Keratinocyte (primary cell): Measurements from ENCODE around the gene ATXN7L1. TPM values are rescaled to one million over a fixed set of nuclear protein-coding genes. Genes with fewer than 3 reads are reported as not detected.
"Not testable (repeated sequence)": the region's sequence is repeated elsewhere in the genome, so short reads cannot be mapped to it uniquely, and the experiment has no call there.

ENCODE experiments used
- DNase-seq: peaks from one replicate; pipeline ENCODE4 v3.0.0-alpha.2; 2011; ENCODE audit warnings: low read depth, missing footprints, low spot score
- FAIRE-seq: peaks from 2 replicates; lab custom pipeline; 2011; peaks lifted over from hg19 to GRCh38; lab: Jason Lieb, UNC
- H2AFZ ChIP-seq: 2 replicates; pipeline ENCODE4 v1.6.0; 2012; ENCODE audit warnings: low read length, control low read depth, inconsistent platforms; ENCODE audit not compliant: control insufficient read depth
- H3K27ac ChIP-seq: 2 replicates; pipeline ENCODE4 v1.5.1; 2011; ENCODE audit warnings: low read length; ENCODE audit not compliant: control insufficient read depth, insufficient read depth
- H3K27me3 ChIP-seq: 3 replicates; pipeline ENCODE4 v1.6.0; 2011; ENCODE audit warnings: low read length; ENCODE audit not compliant: control insufficient read depth, insufficient read depth; ENCODE audit errors: extremely low read depth
- H3K36me3 ChIP-seq, 2 experiments: 2 replicates in 1 of 2; 3 replicates in 1 of 2; pipeline ENCODE4 v1.5.1; 2011; ENCODE audit warnings: low read length in 2 of 2, mild to moderate bottlenecking in 1 of 2; ENCODE audit not compliant: control insufficient read depth in 2 of 2, insufficient read depth in 2 of 2; ENCODE audit errors: extremely low read depth in 1 of 2
- H3K4me1 ChIP-seq: 3 replicates; pipeline ENCODE4 v1.5.1; 2011; ENCODE audit warnings: low read length; ENCODE audit not compliant: control insufficient read depth, insufficient read depth; ENCODE audit errors: extremely low read depth
- H3K4me2 ChIP-seq: 3 replicates; pipeline ENCODE4 v1.6.0; 2011; ENCODE audit warnings: low read depth, low read length; ENCODE audit not compliant: control insufficient read depth, insufficient read depth; ENCODE audit errors: extremely low read depth
- H3K4me3 ChIP-seq, 3 experiments: fragments of 200-600 bp in 1 of 3; sonication (generic) in 1 of 3; 2 replicates in 2 of 3; 3 replicates in 1 of 3; pipeline ENCODE4 v1.5.1; 2011 to 2016; ENCODE audit warnings: low read length in 3 of 3, mild to moderate bottlenecking in 3 of 3, control low read depth in 2 of 3, inconsistent platforms in 1 of 3, low read depth in 1 of 3, mixed read lengths in 1 of 3, mixed run types in 1 of 3, moderate library complexity in 1 of 3; ENCODE audit not compliant: control insufficient read depth in 2 of 3, insufficient read depth in 2 of 3; ENCODE audit errors: extremely low read depth in 1 of 3
- H3K79me2 ChIP-seq: 2 replicates; pipeline ENCODE4 v1.6.0; 2012; ENCODE audit warnings: low read length; ENCODE audit not compliant: control insufficient read depth, insufficient read depth
- H3K9ac ChIP-seq: 3 replicates; pipeline ENCODE4 v1.6.0; 2011; ENCODE audit warnings: low read length; ENCODE audit not compliant: control insufficient read depth, insufficient read depth; ENCODE audit errors: extremely low read depth
- H3K9me1 ChIP-seq: 3 replicates; pipeline ENCODE4 v1.6.0; 2011; ENCODE audit warnings: low read length; ENCODE audit not compliant: control insufficient read depth, insufficient read depth; ENCODE audit errors: extremely low read depth
- H3K9me3 ChIP-seq: 2 replicates; pipeline ENCODE4 v1.5.1; 2012; ENCODE audit warnings: low read depth, low read length; ENCODE audit not compliant: control insufficient read depth
- H4K20me1 ChIP-seq: 3 replicates; pipeline ENCODE4 v1.6.0; 2011; ENCODE audit warnings: low read length; ENCODE audit not compliant: control insufficient read depth, insufficient read depth; ENCODE audit errors: extremely low read depth
- EZH2 ChIP-seq: IDR thresholded peaks from one replicate; pipeline ENCODE4 v1.6.1; 2012; ENCODE audit warnings: inconsistent platforms, mild to moderate bottlenecking, low read length, moderate library complexity
- dilution Hi-C: fragments of 300-500 bp; cut with MboI; formaldehyde crosslinking; loops from one replicate; pipeline ENCODE4 v1.7.0; 2020; ENCODE audit warnings: low sequenced_read_pairs; ENCODE audit not compliant: extremely low pct_ligation_motif_present
- polyA plus RNA-seq, 5 experiments: library from polyadenylated mRNA; depleted of rRNA in 3 of 5; stranded (reverse) in 3 of 5; stranded (forward) in 1 of 5; unstranded in 1 of 5; fragments of >200 nt; gene quantifications; 1 replicate in 1 of 5; 2 replicates in 3 of 5; 3 replicates in 1 of 5; pipeline versions ENCODE4 v1.2.1 to v1.2.3, GENCODE V29; 2011 to 2012; ENCODE audit warnings: missing spikeins in 2 of 5, low read depth in 1 of 5, low replicate concordance in 1 of 5
- TF ChIP-seq, protein P1 (sequence below), 3 experiments: IDR thresholded peaks in 1 of 3; conservative IDR thresholded peaks in 1 of 3; optimal IDR thresholded peaks in 1 of 3; 2 replicates in 2 of 3; 3 replicates in 1 of 3; pipeline versions ENCODE3 to v1.5.1; 2011; ENCODE audit warnings: low read length in 3 of 3, mild to moderate bottlenecking in 3 of 3, moderate library complexity in 2 of 3, control low read depth in 1 of 3, inconsistent platforms in 1 of 3; ENCODE audit not compliant: insufficient read depth in 2 of 3; ENCODE audit errors: extremely low read depth in 1 of 3

The ATXN7L1 gene
- polyA plus RNA-seq, 1 donor (not counting 4 experiments of a cell fraction or from before 2014, with no cell fraction given): 4.8 TPM

DNA sequence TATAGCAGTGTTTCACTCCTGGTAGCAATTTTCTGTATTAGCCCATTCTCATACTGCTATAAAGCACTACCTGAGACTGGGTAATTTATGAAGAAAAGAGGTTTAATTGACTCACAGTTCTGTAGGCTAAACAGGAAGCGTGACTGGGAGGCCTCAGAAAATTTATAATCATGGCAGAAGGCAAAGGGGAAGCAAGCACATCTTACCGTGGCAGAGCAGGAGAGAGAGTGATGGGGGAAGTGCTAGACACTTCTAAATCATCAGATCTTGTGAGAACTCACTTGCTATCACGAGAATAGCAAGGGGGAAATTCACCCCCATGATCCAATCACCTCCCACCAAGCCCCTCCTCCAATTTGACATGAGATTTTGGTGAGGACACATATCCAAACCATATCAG lies 163.5 kb downstream of the ATXN7L1 start:
- Histone ChIP-seq H3K79me2 (no peaks in the 10 kb centered on the region), H3K9ac (no peak overlapping the region), H3K9me3 (peaks cover 9% of the 10 kb centered on the region), H4K20me1 (no peaks in the 10 kb centered on the region), H3K4me1 (peaks cover 7% of the 10 kb centered on the region), H2AFZ (no peak overlapping the region), H3K27ac (no peak overlapping the region), H3K4me2 (no peak overlapping the region), H3K36me3 (no peaks in the 10 kb centered on the region), H3K27me3 (no peaks in the 10 kb centered on the region), H3K4me3 (no peak overlapping the region), H3K9me1 (no peaks in the 10 kb centered on the region)
- dilution Hi-C loops: no loop called here
- DNase-seq (no peak), FAIRE-seq (no peak)
- no peak for TF ChIP-seq EZH2
- TF ChIP-seq, protein P1, sequence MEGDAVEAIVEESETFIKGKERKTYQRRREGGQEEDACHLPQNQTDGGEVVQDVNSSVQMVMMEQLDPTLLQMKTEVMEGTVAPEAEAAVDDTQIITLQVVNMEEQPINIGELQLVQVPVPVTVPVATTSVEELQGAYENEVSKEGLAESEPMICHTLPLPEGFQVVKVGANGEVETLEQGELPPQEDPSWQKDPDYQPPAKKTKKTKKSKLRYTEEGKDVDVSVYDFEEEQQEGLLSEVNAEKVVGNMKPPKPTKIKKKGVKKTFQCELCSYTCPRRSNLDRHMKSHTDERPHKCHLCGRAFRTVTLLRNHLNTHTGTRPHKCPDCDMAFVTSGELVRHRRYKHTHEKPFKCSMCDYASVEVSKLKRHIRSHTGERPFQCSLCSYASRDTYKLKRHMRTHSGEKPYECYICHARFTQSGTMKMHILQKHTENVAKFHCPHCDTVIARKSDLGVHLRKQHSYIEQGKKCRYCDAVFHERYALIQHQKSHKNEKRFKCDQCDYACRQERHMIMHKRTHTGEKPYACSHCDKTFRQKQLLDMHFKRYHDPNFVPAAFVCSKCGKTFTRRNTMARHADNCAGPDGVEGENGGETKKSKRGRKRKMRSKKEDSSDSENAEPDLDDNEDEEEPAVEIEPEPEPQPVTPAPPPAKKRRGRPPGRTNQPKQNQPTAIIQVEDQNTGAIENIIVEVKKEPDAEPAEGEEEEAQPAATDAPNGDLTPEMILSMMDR (optimal IDR thresholded peaks at IDR 0.05 in 1 of 3, IDR thresholded peaks at IDR 0.05 in 1 of 3, conservative IDR thresholded peaks at IDR 0.05 in 1 of 3; ENCODE audit: extremely low read depth in 1 of 3, insufficient read depth in 2 of 3, low read length in 3 of 3): no peak

DNA sequence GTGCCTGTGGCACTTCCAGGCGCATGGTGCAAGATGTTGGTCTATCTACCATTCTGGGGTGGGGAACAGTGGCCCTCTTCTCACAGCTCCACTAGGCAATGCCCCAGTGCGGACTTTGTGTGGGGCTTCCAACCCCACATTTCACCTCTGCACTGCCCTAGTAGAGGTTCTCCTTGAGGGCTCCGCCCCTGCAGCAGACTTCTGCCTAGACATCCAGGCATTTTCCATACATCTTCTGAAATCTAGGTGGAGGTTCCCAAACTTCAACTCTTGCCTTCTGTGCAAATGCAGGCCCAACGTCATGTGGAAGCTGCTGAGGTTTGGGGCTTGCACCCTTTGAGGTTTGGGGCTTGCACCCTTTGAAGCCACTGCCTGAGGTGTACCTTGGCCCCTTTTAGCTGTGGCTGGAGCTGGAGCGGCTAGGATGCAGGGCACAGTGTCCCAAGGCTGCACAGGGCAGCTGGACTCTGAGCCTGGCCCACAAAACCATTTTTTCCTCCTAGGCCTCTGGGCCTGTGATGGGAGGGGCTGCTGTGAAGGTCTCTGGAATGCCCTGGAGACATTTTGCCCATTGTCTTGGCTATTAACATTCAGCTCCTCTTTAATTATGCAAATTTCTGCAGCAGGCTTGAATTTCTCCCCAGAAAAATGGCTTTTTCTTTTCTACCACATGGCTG lies 164.5 kb downstream of the ATXN7L1 start:
- no peak overlapping the region for H3K4me2 ChIP-seq
- no peak overlapping the region for H3K9ac ChIP-seq
- no peak for TF ChIP-seq EZH2
- TF ChIP-seq, protein P1 (optimal IDR thresholded peaks at IDR 0.05 in 1 of 3, IDR thresholded peaks at IDR 0.05 in 1 of 3, conservative IDR thresholded peaks at IDR 0.05 in 1 of 3; ENCODE audit: extremely low read depth in 1 of 3, insufficient read depth in 2 of 3, low read length in 3 of 3): no peak
- H3K79me2 ChIP-seq: no peaks in the 10 kb centered on the region
- FAIRE-seq (no peak), DNase-seq (no peak)
- no peaks in the 10 kb centered on the region for H3K9me1 ChIP-seq
- no peaks in the 10 kb centered on the region for H3K36me3 ChIP-seq
- no peak overlapping the region for H3K27ac ChIP-seq
- H3K4me3 ChIP-seq: no peak overlapping the region
- dilution Hi-C loops: no loop called here
- no peaks in the 10 kb centered on the region for H4K20me1 ChIP-seq
- H3K9me3 ChIP-seq: peaks cover 9% of the 10 kb centered on the region
- H2AFZ ChIP-seq: no peak overlapping the region
- H3K4me1 ChIP-seq: peaks cover 7% of the 10 kb centered on the region
- no peaks in the 10 kb centered on the region for H3K27me3 ChIP-seq

DNA sequence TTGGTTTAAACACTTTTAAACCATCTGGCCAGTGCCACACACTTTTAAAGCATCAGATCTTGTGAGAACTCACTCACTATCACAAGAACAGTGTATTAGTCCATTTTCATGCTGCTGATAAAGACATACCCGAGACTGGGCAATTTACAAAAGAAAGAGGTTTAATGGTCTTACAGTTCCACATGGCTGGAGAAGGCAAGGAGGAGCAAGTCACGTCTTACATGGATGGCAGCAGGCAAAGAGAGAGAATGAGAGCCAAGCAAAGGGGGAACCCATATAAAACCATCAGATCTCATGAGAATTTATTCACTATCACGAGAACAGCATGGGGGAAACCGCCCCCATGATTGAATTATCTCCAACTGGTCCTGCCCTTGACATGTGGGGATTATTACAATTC lies 165.7 kb downstream of the ATXN7L1 start:
- FAIRE-seq, dilution Hi-C loops, H3K4me2 ChIP-seq, H3K79me2 ChIP-seq, H3K9me3 ChIP-seq, H3K4me3 ChIP-seq, H3K27ac ChIP-seq, DNase-seq, H2AFZ ChIP-seq, H3K9ac ChIP-seq, H3K27me3 ChIP-seq, H4K20me1 ChIP-seq, H3K36me3 ChIP-seq, H3K9me1 ChIP-seq, H3K4me1 ChIP-seq: not testable (repeated sequence)
